HG03378 (cell line): ENCODE measurements around the gene AGR2.
"Not testable (repeated sequence)": the region's sequence is repeated elsewhere in the genome, so short reads cannot be mapped to it uniquely, and the experiment has no call there.

Experiments used
- ATAC-seq: cut with Tn5 transposase; IDR thresholded peaks from one replicate; pipeline ENCODE4 v1.9.1; 2021; ENCODE audit warnings: mild to moderate bottlenecking, moderate library complexity; ENCODE audit not compliant: unreplicated experiment

AGR2 gene

DNA sequence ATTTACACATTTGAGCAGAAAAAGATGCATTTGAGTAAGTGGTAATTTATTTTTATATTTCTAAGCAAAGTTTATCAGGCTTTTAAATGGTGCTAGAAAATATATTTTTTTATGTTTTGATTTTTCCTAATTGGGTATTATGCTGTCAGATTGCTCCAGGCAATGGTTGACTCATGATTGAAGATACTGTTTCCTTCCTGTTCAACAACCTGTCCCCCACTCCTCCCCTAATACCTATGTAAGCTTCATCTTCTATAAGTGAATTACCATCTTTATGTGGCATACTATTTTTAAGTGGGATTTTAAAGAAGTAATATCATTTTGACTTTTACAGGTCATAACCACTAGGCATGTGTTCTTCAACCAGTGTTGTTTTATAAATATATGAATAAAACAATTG is 29.8 kb downstream of the AGR2 start:
- ATAC-seq, result no peak

DNA sequence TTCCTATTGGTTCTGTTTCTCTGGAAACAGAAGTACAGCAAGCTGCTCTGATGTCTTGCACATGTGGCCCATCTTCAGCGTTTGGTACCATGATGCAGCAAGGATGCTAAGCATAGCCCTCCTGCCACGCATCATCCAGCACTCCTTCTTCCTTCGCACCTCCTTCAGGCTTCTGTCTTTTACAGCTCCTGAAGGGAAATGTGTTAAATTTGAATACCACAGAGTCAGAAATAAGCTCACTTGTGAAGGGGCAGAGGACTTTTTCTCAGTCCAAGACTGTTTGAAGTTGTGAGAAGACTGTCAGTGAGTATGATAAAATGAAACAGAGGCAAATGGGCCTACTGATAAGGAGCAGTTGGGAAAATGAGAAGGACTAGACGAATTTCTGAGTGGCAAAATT is 30.5 kb downstream of the AGR2 start:
- ATAC-seq, result no peak

DNA sequence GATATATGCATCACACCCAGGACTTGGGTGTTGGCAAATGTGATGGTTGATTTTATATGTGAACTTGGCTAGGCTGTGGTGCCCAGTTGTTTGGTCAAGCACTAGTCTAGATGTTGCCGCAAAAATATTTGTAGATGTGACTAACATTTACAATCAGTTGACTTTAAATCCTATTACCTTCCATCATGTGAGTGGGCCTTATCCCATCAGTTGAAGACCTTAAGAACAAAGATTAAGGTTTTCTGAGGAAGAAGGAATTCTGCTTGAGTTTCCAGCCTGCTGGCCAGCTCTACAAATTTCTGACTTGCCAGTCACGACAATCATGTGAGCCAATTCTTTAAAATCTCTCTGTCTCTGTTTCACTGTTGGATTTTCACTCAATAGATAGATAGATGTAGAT is 30.9 kb downstream of the AGR2 start:
- no peak for ATAC-seq

DNA sequence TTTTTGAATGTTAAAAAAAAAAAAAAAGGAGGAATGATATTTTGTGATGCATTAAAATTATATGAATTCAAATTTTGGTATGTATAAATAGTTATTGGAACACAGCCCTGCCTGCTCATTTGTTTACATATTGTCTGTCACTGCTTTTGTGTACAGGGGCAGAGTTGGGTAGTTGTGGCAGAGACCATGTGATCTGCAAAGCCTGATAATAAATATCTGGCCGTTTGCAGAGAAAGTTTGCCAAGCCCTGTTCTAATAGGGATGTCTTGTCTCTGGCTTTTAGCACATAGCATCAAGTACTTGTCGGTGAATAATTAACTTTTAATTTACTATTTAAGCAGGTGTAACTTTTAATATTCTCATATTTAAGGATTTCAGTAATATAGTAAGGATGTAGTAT is 31.5 kb downstream of the AGR2 start:
- ATAC-seq, result no peak

DNA sequence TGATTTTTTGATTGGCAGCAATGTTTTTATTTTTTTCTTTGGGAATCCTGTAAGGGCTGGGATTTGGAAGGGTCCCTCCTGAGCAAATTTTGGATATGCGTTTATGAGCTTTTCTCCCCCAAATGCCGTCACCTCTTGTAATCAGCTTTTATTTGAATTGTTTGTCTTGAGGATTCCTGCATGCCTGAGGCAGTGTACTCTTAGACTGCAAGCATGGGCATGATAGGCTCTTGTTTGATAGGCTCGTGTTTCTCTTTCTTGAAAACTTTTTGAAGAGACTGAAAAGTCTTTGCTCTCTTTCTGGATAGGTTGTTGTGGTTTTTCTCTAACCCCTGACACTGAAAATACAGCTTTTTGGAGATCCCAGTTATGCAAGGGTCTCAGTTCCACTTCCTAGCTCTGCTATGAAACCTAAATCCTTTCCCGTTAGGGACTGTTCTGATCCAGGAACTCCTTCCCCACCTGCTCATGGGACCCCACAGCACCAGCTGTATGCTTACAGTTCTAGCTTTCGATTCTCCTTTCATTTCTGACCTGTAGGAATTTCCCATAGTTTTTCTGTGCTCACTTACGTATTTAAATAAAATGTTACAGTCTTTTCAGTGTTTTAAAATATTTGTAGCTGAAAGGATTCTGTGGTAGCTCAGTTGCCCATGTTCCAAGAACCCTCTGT is 34.0 kb downstream of the AGR2 start:
- ATAC-seq, result no peak

DNA sequence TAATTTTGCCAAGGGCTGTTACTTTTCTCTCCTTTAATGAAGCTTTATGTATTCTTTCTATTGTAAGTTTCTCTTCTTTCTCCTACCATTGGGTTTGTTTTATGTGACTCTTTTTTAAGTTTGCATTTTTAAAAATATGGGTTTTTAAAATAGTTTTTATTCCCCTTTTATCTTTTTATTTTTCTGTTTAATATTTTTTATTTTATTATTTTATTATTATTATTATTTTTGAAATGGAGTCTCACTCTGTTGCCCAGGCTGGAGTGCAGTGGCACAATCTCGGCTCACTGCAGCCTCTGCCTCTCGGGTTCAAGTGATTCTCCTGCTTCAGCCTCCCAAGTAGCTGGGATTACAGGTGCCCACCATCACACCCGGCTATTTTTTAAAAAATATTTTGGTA is 34.8 kb downstream of the AGR2 start:
- ATAC-seq, result not testable (repeated sequence)

DNA sequence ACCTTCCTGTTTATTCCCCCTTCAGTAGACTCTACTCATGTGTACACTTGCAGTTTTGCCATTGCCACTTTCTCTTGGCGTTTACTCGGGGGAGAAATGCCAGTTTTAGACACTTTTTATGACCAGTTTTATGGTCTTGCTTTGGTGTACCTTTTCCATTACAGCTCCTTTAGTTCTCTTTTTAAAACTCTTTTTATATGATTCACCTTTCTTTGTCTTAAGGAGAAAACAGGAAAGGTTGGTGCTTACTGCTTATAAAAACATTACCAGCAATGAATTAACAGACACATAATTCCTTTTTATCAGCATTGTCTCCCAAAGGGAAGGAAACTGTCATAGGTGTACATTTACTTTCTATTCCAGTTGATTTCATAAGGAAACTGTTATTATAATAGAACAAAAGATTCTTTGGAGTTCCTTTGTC is 39.4 kb downstream of the AGR2 start:
- ATAC-seq, result no peak

DNA sequence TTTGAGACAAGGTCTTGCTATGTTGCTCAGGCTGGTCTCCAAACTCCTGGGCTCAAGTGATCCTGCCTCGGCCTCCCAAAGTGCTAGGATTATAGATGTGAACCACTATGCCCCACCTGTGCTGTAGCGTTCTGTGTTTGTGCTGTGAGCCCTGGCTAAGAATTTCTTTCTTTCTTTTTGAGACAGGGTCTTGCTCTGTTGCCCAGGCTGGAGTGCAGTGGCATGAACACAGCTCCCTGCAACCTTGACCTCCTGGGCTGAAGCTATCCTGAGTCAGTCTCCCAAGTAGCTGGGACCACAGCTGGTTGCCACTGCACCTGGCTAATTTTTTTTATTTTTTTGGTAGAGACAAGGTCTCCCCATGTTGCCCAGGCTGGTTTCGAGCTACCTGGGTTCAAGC is 39.9 kb downstream of the AGR2 start:
- no peak for ATAC-seq

DNA sequence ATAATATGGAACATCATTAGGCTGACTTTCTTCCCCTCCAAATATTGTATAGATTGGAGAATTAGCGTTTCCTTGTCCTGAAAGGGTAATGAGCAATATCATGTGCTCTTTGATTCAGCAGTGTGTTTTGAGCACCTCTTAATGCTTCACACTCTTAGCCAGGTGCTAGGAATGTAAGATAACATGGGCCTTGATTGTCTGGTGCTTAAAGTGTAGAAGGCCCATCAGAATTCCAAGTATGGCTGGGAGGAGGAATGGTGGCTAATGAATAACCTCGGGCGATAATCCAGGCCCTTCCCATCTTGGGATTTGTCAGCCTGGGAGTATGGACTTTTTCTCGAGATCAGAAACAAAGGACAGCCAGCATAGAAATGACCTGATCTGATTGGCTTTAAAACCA is 42.6 kb downstream of the AGR2 start:
- no peak for ATAC-seq

DNA sequence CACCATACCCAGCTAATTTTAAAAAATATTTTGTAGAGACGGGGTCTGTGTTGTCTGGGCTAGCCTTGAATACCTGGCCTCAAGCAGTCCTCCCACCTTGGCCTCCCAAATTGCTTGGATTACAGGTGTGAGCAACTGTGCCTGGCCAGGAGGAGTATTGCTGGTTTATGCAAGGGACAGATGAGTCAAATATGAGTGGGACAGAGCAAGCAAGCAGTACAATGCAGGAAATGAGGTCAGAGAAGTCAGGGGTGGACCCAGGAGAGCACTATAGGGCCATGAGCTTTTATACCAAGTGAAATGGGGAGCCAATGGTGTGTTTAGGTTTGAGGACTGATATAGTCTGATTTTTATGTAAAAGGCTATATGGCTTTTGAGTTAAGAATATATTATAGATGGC is 45.0 kb downstream of the AGR2 start:
- no peak for ATAC-seq

DNA sequence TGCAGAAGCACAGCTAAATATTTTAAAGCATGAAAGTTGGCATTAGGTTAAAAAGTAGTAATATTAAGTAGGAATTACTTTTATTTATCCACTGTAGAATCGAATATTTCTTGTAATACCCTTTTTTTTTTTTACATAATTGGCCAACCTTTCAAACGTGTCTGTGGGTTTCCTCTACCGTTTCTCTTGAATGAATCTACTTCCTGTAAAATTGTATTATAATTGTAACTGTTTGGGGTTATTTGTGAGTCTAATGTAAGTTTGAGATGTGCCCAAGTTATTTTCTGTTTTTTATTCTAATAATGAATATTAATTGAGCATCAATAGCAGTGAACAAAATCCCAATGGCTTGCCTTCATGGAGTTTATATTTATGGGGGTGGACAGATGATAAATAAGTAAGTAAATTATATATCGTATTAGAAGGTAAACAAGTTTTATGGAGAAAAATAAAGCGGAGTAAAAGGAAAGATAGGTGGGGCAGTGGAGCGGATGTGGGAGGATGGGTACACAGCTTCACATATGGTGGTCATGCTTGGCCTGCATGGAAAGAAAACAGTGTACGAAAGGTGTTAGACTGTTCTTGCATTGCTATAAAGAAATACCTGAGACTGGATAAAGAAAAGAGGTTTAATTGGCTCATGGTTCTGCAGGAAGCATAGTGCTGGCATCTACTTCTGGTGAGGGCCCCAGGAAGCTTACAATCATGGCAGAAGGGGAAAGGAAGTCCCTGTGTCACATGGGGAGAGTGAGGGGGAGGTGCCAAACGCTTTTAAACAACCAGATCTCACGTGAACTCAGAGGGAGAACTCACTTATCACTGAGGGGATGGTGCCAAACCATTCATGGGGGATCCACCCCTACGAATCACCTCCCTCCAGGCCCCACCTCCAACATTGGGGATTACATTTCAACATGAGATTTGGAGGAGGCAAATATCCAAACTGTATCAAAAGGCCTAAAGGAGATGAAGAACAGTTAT is 45.9 kb downstream of the AGR2 start:
- ATAC-seq, result no peak

DNA sequence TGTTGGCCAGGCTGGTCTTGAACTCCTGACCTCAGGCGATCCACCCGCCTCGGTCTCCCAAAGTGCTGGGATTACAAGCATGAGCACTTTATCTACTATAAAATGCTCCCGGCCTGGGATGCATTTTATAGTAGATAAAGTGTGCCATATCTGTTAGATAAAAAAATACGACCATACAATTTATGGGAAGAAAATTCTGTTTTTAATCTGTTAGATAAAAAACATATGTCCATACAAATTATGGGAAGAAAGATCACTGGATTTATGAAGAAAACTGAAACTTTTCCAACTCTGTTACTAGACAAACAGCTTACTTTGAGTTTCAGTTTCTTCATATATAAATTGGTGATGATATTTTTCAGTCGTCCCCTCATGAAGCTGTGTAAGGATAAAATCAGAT is 46.8 kb downstream of the AGR2 start:
- no peak for ATAC-seq

DNA sequence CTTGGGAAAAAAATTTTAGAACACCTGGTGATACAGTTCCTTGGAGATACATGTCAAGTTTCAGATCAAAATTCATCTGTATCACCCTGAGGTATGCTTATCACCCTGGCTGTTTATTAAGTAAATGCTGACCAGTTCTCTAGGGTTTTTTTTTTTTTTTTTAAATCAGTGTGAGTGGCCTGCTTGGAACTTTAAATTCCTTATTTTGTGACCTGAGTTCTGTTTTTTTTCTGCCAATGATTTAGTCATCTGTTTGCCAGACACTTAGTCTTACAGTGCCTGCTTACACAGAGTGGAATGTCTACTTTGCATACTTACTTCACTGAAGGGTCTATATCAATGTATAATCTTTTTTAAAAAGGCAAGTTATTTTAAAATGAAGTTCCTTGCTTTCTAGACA is 49.4 kb downstream of the AGR2 start:
- no peak for ATAC-seq

DNA sequence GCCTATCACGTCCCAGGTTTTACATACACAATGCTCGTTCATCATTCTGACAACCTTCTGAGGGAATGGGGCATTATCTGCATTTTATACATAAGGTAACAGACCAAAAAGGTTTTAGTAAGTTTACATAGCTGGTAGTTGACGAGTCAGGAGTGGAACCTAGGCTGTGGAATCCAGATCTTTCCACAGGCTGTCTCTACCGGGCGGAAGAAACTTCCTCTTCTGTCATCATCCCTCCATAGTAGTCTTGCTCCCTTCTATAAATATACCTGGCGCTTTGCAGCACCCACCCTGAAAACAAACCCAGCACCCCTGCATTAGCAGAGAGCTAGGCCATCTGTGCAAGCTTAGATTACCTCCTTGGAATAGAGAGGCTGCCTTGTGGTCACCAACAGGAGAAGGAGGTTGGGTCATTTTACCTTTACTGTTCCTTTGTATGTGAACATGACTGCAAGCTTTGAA is 49.9 kb downstream of the AGR2 start:
- ATAC-seq, result no peak

DNA sequence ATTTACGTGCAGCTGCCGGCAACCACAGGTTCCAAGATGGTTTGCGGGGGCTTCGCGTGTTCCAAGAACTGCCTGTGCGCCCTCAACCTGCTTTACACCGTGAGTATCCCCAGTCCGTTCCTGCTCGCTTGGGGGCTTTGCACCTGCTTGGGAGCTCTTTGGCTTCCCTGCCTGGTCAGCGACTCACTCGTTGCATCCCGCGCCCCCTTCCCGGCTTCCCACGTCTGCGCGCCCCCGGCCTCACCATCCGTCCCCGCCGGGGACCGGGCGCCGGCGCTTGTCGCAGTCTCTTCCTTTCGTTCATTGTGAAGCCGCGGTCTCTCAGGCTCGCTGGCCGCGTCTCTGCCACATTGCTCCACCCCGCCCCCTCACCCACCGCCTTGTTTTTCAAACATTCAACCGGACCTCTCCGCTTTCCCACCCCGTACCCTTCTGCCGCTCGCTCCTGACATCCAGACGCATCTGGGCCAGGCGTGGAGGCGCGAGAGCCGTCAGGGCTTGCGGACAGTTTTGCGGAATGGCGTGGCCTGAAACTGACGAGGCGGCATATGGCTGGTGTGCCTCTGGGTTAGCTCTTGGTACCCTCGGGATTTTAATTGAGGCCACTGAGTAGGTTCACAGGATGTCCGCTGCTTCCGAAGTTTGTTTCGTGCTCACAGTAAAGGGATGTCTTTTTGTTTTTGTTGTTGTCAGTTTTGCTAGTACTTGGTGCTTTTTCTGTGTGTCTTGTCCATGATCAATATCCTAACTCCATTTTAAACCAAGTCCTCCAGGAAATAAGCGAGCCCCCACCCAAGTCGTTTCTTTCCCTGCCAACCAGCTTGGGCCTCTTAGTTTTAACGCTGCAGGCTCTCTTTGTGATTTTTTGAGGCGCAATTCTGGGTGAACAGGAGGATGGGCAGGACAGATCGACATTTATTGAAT is 50.6 kb downstream of the AGR2 start:
- ATAC-seq, result no peak

DNA sequence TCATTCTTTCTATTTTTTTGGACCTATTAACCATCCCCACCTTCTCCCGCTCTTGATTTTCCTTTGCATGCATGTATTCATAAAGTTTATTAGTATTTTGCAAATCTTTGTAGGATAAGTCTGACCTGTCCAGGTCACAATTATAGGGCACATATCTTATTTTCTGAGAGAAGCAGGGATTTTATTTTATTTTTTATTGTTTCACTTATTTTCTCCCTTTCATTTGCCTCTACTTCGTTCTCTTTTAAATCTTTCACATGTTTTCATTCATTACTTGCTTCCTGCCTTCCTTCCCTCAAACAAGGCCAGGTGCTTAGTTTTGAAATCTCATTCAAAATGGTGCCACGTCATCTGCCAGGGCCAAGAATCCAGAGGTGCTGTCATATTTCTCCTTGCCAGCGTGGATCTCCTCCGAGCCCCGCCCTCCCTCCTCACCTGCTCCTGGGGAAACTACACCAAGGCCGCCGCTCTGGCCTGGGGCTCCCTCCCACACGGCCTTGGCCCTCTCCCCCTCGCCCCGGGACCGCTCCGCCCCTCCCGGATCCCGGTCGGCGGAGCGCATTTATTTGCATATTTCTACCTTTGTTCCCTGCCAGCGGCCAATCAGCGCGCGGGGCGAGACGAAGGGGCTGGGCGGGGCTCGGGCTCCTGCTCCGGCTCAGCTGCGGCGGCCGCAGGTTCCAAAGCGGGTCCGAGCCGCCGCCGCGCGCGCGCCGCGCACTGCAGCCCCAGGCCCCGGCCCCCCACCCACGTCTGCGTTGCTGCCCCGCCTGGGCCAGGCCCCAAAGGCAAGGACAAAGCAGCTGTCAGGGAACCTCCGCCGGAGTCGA is 51.5 kb downstream of the AGR2 start, which contains the start of gene TSPAN13:
TSS of gene TSPAN13 (plus strand) at position 654 of the 830 bp plus-strand sequence. CDS start 213 bp downstream, outside the sequence.
- no peak for ATAC-seq

DNA sequence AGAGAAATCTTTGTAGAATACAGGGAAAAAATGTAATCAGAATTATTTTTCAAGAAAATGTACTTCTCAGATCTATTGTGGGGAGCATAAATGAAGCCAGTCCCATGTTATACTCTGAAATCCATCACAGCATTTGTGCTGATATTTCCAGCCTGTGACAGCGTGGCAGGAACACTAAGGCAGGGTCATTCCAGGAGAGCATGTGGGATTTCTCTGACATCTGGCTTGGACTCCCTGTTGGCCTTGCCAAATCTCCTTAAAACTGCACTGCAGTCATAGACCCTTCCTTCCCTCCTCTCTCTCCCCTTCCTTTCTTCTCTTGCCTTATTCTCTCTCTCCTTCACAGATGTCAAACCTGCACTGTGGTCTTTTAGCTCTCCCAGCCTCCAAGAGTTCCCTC is 57.7 kb downstream of the AGR2 start:
- ATAC-seq, result no peak

DNA sequence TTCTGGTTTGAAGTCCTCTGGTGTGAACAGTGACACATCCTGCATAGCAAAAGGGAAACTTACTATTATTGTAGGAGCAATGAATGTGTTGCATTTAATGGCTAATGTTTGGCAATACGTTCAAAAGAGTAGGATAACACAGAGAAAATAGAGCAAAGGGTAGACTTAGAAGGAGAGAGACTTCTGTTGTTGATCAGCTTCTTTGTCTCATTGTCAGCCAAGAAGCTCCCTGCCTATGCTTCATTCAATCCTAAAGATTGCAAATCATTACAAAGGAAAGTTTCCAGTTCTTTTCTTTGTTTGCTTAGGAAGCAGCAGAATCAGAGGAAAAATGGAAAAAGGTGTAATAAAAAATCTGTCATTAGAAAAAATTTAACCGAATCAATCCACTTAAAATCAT is 59.2 kb downstream of the AGR2 start:
- no peak for ATAC-seq

DNA sequence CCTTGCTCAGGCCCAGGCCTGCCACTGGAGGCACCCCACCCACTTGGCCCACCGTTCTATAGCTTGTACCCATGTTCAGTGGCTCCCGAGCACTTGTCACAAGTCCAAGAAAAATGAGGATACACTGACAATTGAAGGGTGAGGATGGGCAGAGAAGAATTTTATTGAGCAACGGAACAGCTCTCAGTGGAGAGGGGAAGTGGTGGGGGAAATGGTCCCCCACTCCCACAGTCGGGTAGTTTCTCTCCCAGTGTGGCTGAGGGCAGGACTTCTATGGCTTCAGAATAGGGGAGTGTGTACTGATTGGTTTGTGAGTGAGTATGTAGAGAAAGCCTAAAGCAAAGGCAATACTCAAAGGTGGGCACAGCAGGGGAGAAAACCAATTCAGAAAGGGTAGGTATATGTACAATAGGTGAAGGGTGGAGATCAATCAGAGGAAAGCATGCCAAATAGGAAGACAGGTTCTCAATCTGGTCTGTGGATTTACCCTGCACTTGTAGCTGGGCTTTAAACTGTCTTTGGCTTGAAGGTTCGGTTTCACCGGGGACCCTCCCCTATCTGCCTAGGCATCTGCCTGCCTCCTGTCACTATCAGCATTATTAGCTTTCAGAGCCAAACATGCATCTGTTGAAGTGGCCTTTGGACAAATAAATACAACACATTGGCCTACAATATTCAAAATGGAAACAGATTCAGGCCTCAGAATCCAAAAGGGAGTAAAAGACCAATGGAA is 60.1 kb downstream of the AGR2 start:
- ATAC-seq, result no peak
